Smooth muscle cell (in vitro differentiated cells): ENCODE results near the gene HDDC3. TPM values are rescaled to one million over a fixed set of nuclear protein-coding genes. Genes with fewer than 3 reads are reported as not detected.

Source experiments
- DNase-seq: peaks from one replicate; lab custom pipeline; 2025; ENCODE audit not compliant: unreplicated experiment; lab: John Stamatoyannopoulos, UW
- H2AFZ ChIP-seq: fragments of 200-600 bp; sonication (generic); 2 replicates; pipeline ENCODE4 v1.6.0; 2016; ENCODE audit warnings: antibody characterized with exemption, low read depth, mild to moderate bottlenecking
- H3F3A ChIP-seq: fragments of 200-600 bp; sonication (generic); 2 replicates; pipeline ENCODE4 v1.6.0; 2017; ENCODE audit warnings: antibody characterized with exemption, low read depth
- H3K27ac ChIP-seq: fragments of 200-600 bp; sonication (generic); 2 replicates; pipeline ENCODE4 v1.5.1; 2016; ENCODE audit warnings: low read depth, mild to moderate bottlenecking
- H3K27me3 ChIP-seq: fragments of 200-600 bp; sonication (generic); 2 replicates; pipeline ENCODE4 v1.6.1; 2016; ENCODE audit warnings: low read depth, mild to moderate bottlenecking
- H3K36me3 ChIP-seq: fragments of 200-600 bp; sonication (generic); 2 replicates; pipeline ENCODE4 v1.5.1; 2016; ENCODE audit warnings: low read depth
- H3K4me1 ChIP-seq: fragments of 200-600 bp; sonication (generic); 2 replicates; pipeline ENCODE4 v1.5.1; 2016; ENCODE audit warnings: low read depth
- H3K4me2 ChIP-seq: fragments of 200-600 bp; sonication (generic); 2 replicates; pipeline ENCODE4 v1.6.0; 2016; ENCODE audit warnings: mild to moderate bottlenecking
- H3K4me3 ChIP-seq: fragments of 200-600 bp; sonication (generic); 2 replicates; pipeline ENCODE4 v1.5.1; 2016; ENCODE audit warnings: mild to moderate bottlenecking
- H3K79me2 ChIP-seq: fragments of 200-600 bp; sonication (generic); 2 replicates; pipeline ENCODE4 v1.6.0; 2016; ENCODE audit warnings: low read depth, mild to moderate bottlenecking
- H3K9ac ChIP-seq: fragments of 200-600 bp; sonication (generic); 2 replicates; pipeline ENCODE4 v1.6.0; 2016; ENCODE audit warnings: low read depth
- H3K9me3 ChIP-seq: fragments of 200-600 bp; sonication (generic); replicated peaks from 2 replicates; pipeline ENCODE4 v1.5.1; 2016; ENCODE audit warnings: low read depth
- H4K20me1 ChIP-seq: fragments of 200-600 bp; sonication (generic); 2 replicates; pipeline ENCODE4 v1.6.0; 2016; ENCODE audit warnings: low read depth
- WGBS: methylation state at CpG from one replicate; pipeline ENCODE4 v1.1.7; 2016; ENCODE audit warnings: low lambda C conversion rate; 5-methylcytosine and 5-hydroxymethylcytosine counted together
- polyA plus RNA-seq: library from polyadenylated mRNA; unstranded; fragments of >200 nt; fragmentation: Nextera tagmentation; extraction: Ambion mirVana; gene quantifications from 2 replicates; pipeline ENCODE4 v1.2.1, GENCODE V29; 2016
- total RNA-seq: library from RNA; depleted of rRNA; stranded (reverse); fragments of >200 nt; gene quantifications from 2 replicates; pipeline ENCODE4 v1.2.3, GENCODE V29; 2014
- TF ChIP-seq, protein P1 (sequence below): fragments of 200-600 bp; sonication (generic); IDR thresholded peaks from 2 replicates; pipeline ENCODE4 v1.5.1; 2017; ENCODE audit warnings: borderline replicate concordance, mild to moderate bottlenecking, antibody characterized with exemption; ENCODE audit not compliant: insufficient read depth, poor library complexity, severe bottlenecking

The HDDC3 gene
- total and polyA plus RNA-seq, 2 experiments from 2014 or later: 16.0 to 16.3 TPM

DNA sequence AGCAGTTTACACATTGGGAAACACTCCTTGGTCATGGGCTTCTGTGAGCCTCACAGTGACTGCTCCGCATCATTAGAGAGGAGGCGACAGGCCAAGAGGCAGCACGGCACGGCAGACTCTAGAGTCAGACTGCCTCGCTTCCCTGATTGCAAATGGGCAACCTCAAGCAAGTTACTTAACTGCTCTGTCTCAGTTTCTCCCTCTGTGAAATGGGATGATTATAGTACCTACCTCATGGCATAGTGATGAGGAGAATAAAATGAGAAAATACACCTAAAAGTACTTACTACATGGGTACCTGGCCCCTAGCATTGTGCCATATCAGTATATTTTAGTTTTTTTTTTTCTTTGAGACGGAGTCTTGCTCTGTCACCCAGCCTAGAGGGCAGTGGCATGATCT, 18.3 kb upstream of the HDDC3 start:
- H2AFZ ChIP-seq: no peak overlapping the region
- H3K4me3 ChIP-seq: no peak overlapping the region
- no peak overlapping the region for H3K27ac ChIP-seq
- no peaks in the 10 kb centered on the region for H3F3A ChIP-seq
- H4K20me1 ChIP-seq: peaks cover 4% of the 10 kb centered on the region
- H3K9ac ChIP-seq: no peak overlapping the region
- TF ChIP-seq, protein P1, sequence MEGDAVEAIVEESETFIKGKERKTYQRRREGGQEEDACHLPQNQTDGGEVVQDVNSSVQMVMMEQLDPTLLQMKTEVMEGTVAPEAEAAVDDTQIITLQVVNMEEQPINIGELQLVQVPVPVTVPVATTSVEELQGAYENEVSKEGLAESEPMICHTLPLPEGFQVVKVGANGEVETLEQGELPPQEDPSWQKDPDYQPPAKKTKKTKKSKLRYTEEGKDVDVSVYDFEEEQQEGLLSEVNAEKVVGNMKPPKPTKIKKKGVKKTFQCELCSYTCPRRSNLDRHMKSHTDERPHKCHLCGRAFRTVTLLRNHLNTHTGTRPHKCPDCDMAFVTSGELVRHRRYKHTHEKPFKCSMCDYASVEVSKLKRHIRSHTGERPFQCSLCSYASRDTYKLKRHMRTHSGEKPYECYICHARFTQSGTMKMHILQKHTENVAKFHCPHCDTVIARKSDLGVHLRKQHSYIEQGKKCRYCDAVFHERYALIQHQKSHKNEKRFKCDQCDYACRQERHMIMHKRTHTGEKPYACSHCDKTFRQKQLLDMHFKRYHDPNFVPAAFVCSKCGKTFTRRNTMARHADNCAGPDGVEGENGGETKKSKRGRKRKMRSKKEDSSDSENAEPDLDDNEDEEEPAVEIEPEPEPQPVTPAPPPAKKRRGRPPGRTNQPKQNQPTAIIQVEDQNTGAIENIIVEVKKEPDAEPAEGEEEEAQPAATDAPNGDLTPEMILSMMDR: no peak
- no peaks in the 10 kb centered on the region for H3K79me2 ChIP-seq
- DNase-seq: no peak
- H3K4me1 ChIP-seq: no peaks in the 10 kb centered on the region
- no peak overlapping the region for H3K4me2 ChIP-seq
- H3K27me3 ChIP-seq: no peaks in the 10 kb centered on the region
- H3K36me3 ChIP-seq: no peaks in the 10 kb centered on the region
- 96% methylated on average over 6 of the region's 6 CpGs for WGBS
- no peaks in the 10 kb centered on the region for H3K9me3 ChIP-seq

- Histone ChIP-seq H3K4me2 (no peak overlapping the region), H3K4me1 (no peaks in the 10 kb centered on the region), H3K9ac (no peak overlapping the region), H3K27me3 (no peaks in the 10 kb centered on the region), H3K79me2 (no peaks in the 10 kb centered on the region), H4K20me1 (peaks cover under 1% of the 10 kb centered on the region), H3K4me3 (no peak overlapping the region), H3F3A (no peaks in the 10 kb centered on the region), H3K9me3 (no peaks in the 10 kb centered on the region), H3K36me3 (no peaks in the 10 kb centered on the region), H3K27ac (peak overlapping the region; percentile 23), H2AFZ (no peak overlapping the region)
- TF ChIP-seq, protein P1: no peak
- WGBS: 98% methylated on average over 23 of the region's 23 CpGs
- DNase-seq: no peak
Observed at GRCh38 chr15:90949979-90950675, 17.8 kb upstream of the HDDC3 start.

DNA sequence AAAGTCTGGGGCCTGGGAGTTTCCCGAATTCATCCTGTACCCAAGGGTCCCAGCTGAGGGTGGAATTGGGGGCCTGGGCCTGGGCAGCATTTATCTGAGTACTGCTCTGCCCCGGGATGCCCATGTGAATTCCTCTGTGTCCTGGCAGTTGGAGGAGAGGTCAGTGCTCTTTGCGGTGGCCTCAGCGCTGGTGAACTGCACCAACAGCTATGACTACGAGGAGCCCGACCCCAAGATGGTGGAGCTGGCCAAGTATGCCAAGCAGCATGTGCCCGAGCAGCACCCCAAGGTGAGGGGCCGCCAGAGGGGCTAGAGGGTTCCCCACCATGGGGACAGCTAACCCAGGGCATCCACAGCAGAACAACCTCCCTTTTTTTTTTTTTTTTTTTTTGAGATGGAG, 16.2 kb upstream of the HDDC3 start:
- no peaks in the 10 kb centered on the region for H3K36me3 ChIP-seq
- WGBS: 91% methylated on average over 8 of the region's 8 CpGs
- H3F3A ChIP-seq: no peaks in the 10 kb centered on the region
- H3K27me3 ChIP-seq: no peaks in the 10 kb centered on the region
- no peak overlapping the region for H3K4me3 ChIP-seq
- TF ChIP-seq, protein P1: no peak
- no peaks in the 10 kb centered on the region for H3K79me2 ChIP-seq
- no peaks in the 10 kb centered on the region for H4K20me1 ChIP-seq
- H3K9ac ChIP-seq: no peak overlapping the region
- no peak overlapping the region for H3K27ac ChIP-seq
- H3K4me2 ChIP-seq: no peak overlapping the region
- H3K4me1 ChIP-seq: no peaks in the 10 kb centered on the region
- no peak overlapping the region for H2AFZ ChIP-seq
- H3K9me3 ChIP-seq: no peaks in the 10 kb centered on the region
- DNase-seq: no peak

DNA sequence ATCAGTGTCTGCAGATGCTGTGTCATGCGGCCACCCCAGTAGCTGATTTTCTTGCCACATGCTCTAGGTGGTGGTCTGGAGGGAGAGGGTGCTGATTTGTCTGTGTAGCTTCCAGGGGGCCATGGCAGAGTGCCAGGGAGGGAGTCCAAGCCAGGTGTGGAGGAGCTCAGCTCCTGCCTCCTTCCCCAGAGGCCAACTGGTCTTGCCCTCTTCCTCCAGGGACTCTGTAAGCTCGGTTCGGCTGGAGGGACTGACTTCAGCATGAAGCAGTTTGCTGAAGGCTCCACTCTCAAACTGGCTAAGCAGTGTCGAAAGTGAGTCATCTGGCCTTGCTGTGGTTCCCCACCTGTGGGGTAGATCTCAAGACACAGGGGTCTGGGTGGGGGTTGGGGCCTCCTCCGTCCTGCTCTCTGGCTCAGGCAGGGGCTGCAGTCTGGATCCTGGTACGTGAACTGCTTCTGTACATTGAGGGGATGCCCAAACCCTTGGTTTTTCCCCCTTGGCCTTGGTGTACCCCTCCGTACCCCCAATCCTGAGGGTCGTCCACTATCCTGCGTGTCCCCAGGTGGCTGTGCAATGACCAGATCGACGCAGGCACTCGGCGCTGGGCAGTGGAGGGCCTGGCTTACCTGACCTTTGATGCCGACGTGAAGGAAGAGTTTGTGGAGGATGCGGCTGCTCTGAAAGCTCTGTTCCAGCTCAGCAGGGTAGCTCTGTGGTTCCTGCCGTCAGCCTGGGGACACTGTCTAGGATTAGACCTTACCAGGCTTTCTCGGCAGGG, 15.4 kb upstream of the HDDC3 start:
- Histone ChIP-seq H3F3A (no peaks in the 10 kb centered on the region), H3K27ac (no peak overlapping the region), H3K79me2 (no peaks in the 10 kb centered on the region), H3K9me3 (no peaks in the 10 kb centered on the region), H3K9ac (no peak overlapping the region), H3K4me2 (no peak overlapping the region), H2AFZ (no peak overlapping the region), H3K27me3 (no peaks in the 10 kb centered on the region), H4K20me1 (no peaks in the 10 kb centered on the region), H3K4me1 (no peaks in the 10 kb centered on the region), H3K4me3 (no peak overlapping the region), H3K36me3 (no peaks in the 10 kb centered on the region)
- DNase-seq: no peak
- WGBS: 90% methylated on average over 18 of the region's 18 CpGs
- TF ChIP-seq, protein P1: no peak
